Endometrial microvascular endothelial cells (primary cell): ENCODE measurements around the gene HPS4. TPM values are rescaled to one million over a fixed set of nuclear protein-coding genes. Genes with fewer than 3 reads are reported as not detected.
"Not testable (repeated sequence)": the region's sequence is repeated elsewhere in the genome, so short reads cannot be mapped to it uniquely, and the experiment has no call there.

ENCODE experiments used
- in situ Hi-C: cut with HindIII; loops from 2 replicates; pipeline ENCODE4 v1.10.0; 2017; ENCODE audit warnings: low sequenced_read_pairs, low pct_unique_long_range_greater_than_20kb; ENCODE audit errors: inconsistent ontology term
- total RNA-seq: library from RNA; depleted of rRNA; stranded (reverse); fragments of >200 nt; gene quantifications from one replicate; pipeline ENCODE4 v1.2.3, GENCODE V29; 2015; ENCODE audit errors: inconsistent ontology term

HPS4 gene
- total RNA-seq, 1 donor from 2014 or later = 21.5 TPM

DNA sequence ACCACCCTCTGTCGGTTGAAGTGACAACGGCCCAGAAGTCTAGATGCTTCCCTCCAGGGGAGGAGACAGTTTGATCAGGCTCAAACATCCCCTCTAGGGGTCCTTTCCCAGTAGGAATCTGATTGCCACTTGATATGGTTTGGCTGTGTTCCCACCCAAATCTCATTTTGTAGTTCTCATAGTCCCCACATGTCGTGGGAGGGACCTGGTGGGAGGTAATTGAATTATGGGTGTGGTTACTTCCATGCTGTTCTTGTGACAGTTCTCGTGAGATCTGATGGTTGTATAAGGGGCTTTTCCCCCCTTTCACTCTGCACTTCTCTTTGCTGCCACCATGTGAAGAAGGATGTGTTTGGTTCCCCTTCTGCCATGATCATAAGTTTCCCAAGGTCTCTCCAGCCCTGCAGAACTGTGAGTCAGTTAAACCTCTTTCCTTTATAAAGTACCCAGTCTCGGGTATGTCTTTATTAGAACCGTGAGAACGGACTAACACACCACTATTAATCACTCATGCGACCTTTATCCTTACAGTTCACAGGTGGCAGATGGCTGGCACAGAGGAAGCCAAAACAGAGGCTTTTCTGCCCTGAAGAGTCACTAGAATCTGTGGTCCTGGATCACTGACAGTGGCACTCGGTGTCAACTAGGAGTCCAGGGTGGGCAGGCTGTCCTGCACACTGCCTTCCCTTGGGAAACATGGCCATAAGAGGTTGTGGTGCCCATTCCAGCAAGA, 33.0 kb downstream of the HPS4 start:
- in situ Hi-C loops = no loop called here

DNA sequence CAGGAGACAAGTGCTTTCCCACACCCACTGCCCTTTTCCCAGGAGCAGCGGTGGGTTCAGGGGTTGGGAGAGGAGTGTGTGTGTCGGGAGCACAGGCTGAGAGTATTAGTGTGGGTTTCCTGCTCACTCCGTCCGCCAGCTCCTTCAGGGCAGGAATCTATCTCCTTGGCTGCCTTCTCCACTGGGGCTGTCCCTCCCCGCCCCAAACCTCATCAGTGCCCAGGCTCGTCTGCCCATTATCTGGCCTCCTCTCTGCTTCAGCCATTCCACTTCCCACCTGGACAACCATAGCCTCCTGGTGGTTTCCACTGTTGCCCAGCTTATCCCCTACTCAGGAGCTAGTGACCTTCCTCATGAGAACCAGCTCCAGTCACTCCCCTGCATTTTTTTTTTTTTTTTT, 34.6 kb downstream of the HPS4 start:
- in situ Hi-C loops = no loop called here

DNA sequence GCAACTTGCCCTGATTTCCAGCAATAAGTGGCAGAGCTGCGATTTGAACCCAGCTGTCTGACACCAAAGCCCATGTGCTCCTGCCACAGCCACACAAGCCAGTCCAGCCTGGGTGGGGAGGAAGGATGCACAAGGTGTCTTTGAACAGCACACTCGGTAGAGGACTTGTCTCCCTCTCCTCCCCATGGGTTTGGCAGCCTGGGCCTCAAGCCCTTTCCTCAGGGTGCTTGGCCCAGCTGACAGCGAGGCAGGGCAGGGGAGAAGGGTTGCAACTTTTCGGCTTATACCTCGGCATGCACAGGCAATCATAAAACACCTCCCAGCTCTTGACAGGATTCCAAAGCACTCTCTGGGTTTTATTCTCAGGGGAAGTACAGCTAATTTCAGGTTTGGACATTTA, 35.2 kb downstream of the HPS4 start:
- in situ Hi-C loops = no loop called here

DNA sequence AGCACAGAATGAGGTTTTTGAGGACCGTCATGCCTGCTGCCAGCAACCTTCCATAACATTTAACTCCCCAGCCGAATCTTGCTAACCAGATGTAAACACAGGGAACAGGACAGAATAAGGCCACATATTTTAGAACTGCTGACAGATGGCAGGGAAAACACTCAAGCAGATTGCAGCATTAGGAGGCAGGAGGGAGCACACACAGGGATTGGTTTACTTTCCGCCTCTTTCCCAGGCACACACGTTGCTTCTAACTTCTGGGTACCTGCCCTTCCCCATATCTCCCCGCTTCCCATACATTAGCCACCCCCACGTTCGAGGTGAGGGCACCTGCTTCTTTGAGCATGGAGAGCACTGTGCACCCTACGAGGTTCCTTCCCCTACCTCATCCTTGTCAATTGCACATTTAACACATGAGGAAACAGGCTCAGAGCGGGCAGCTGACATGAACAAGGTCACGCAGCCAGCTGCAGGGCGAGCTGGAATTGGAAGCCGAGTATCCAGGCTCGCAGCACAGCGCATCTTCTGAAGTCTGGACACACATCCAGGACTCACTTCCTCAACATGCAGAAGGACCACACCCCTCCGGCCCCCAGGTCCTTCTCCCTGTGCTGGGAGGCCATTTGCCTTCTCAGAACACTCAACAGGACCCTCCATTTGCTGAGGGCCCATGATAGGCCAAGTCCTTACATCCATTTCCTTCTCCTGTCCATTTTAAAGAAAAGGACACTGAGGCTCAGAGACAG, 35.8 kb downstream of the HPS4 start:
- in situ Hi-C loops = no loop called here

DNA sequence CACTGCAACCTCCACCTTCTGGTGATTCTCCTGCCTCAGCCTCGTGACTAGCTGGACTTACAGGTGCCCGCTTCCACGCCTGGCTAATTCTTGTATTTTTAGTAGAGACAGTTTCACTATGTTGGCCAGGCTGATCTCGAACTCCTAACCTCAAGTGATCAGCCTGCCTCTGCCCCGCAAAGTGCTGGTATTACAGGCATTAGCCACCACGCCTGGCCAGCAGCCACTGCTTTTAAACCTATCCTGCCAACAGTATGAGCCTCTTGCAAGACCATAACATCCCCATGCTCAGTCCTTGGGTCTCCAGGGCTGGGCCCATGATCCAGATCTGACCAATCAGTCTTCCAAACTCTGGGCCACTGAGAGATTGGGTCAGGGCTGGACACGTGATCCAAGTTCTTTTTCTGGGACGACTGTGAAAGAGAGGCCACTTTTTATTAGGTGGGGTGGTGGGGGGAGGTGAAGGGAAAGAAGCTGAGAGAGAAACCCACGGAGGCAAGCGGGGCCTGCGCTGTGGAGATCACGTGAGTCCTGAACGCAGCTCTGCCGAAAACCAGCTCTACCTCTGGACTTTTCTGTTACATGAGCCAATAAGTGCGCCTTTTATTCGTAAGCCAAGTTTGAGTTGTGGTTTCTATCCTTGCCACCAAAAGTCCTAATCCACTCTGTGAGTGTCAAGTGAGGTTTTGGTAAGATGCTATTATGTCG, 36.6 kb downstream of the HPS4 start:
- in situ Hi-C loops = no loop called here

DNA sequence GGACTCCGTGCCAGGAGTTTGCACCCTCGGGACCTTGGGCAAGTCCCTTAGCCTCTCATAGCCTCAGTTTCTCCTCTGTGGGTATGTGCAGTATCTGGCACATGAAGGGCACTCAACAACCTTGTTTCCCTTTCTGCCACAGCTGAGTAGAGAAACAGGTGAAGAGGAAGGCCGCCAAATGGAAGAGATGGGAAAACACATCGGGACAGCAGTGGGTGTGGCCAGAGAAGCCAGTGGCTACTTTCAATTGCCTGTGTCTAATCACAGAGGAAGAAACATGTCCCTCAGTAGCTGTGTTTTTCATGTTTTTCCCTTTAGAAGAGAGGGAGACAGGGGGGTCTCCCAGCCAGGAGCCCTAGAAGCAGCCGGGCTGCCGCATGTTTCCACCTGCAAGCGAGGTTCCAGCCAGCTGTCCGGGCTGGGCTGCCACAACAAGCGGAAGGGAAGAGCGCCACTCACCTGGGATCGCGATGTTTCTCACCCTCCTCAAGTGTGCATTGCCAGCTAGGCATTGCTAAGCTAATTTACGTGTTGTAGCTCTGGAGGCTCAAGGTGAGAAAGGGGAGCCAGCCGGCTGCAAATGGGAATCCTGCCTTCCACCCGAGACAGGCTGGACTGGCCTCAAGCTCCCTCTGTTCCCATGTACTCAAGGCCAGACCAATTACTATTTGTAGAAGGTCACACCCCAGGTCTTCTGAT, 37.9 kb downstream of the HPS4 start:
- in situ Hi-C loops = no loop called here

DNA sequence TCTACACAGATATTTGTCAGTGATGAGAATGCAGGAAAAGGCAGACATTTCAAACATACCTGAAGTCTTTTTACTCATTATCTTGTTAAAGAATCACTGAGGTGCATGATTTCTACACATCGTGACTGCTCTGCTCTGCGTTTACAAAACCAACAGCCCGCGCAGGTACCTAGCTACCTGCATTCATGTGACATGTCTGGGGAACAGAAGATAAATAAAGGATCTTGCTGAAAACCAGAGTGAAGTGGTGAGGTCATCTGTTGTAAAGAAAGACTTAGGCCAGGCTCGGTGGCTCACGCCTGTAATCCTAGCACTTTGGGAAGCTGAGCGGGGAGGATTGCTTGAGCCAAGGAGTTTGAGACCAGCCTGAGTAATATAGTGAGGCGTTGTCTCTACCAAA, 38.8 kb downstream of the HPS4 start:
- in situ Hi-C loops = no loop called here

DNA sequence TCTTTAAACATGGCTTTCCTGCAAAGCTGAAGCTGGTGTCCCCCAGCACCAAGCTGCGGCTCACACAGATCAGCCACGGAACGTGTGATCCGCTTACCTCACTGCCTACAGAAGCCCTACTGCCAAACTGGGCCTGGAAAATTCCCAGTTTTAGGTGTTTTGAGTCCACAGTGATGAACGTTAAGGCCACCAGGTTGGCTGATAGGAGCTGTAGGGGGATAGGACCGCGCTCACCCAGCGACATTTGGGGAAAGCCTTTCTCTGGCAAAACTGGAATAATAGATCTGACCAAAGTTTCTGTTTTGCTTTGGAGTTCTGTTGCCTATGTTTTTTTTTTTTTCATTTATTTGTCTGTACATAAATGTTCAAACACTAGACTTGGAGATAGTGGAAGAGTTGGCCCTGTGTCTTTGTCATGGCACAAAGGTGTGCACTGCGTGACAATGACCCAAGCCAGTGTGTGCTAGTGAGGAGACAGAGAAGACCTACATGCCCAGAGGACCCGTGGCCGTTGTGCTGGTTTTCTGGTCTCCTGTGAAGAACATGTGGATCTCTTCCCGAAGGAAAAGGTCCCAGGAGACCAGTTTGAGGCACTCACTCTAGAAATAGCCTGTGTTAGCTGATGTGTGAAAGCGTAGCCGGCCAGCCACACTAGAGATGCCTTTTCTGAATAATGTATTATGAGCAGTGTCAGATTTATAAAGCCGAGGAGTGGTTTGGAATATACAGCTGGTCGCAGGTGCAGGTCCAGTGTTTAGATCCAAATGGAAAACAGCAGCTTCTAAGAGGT, 39.5 kb downstream of the HPS4 start:
- in situ Hi-C loops = no loop called here

DNA sequence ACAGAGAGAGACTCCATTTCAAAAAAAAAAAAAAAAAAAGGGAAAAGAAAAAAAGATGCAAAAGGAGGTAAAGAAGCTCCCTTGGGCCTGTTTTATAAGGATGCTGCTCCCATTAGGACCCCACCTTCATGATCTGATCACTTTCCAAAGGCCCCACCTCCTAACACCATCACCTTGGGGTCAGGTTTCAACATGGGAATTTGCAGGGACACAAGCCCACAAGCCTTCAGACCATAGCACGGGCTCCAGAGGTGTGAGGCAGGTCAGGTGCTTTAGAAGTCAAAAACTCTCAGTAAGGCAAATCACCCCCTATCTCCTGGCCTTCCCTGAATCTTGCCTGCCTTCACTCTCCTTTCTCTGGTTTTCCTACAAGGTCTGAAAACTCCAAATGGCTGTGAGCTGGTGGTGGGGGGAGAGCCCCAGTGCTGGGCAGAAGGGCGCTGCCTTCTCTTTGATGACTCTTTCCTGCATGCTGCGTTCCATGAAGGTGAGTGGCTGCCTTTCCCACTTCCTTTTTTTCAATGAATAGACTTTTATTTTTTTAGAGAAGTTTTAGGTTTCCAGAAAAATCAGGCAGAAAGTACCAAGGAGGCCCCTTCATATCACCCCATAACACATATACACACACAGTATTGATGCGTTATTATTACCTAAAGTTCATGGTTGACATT, 41.4 kb downstream of the HPS4 start:
- in situ Hi-C loops = no loop called here

DNA sequence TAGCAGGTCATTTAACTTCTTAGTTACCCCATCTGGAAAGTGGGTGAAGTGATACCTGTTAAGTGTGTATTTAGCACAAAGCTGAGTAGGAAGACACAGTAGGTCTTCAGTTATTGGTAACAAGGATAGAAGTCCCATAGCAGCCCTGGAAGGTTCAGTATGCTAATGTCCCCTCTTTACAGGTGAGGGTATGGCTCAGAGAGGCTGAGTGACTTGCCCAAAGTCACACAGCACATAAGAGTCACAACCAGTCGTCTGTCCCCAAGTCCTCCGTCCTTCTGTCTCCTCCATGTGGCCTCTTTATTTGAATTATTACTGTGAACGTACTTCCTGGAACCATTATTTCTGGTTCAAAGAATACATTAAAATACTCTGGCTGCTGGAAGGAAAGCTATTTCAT, 44.0 kb downstream of the HPS4 start:
- in situ Hi-C loops = no loop called here

DNA sequence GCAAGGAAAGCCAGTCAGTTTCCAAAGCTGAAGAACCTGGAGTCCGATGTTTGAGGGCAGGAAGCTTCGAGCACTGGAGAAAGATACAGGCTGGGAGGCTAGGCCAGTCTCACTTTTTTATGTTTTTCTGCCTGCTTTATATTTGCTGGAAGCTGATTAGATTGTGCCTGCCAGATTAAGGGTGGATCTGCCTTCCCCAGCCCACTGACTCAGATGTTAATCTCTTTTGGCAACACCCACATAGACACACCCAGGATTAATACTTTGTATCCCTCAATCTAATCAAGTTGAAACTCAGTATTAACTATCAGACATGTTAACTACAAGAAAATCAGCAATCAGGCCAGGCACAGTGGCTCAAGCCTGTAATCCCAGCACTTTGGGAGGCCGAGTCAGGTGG, 44.8 kb downstream of the HPS4 start:
- in situ Hi-C loops = not testable (repeated sequence)

DNA sequence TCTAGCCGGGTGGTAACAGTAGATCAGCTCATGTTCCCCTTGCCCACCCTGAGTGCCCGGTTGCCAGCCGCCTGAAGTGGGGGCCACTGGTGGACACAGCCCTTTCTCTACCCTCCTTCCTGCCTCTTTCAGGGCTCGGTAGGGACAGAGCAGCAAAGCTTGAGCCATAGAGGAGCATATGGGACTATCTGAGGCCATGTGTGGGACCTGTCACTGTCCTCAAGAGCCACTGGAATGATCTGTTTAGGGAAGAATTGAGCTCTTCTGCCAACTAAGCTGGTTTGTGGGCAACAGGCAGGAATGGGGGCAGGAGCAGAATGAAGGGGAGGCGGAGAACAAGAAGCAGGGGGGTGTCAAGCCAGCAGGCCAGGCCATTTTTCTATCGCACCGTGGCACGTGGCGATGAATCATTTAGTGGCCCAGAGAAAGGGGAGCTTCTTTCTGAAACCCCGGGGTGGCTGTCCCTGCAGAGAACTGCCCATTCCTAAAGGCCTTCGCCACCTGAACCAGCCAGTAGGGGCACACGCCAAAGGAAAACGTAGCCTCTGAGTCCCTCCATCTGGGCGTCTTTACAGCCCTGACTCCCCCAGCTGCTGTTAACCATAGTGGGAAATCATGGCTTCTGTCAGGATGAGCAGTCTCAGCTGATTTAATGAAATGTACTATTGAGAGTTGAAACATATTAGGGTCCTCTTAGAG, 45.7 kb downstream of the HPS4 start:
- in situ Hi-C loops = no loop called here

DNA sequence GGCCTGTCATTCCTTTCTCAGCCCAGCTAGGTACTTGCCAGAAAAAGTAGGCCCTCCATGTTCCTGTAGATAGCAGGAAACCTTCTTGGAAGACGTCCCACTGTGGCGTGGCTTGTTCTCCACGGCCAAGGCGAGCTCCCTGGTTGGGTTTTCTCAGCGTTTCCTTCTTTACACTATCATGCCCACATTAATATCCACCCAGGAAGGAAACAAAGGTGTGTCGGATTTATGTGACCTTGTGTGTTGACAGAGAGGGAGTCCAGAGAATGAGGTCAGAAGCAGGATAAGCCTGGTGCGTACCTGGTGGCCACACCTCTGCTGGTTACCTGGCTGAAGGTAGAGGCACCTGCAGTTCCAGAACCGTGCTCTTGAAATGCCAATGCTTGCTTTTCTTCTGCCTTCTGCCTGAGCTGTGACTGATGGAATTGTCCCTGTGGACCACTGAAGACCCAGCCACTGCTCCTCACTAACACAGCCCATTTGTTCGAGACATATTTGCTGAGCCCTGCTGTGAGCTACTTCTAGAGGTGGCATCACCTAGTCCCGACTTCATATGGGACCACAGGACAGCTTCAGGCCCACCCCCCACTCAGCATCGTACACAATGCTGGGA, 46.6 kb downstream of the HPS4 start:
- in situ Hi-C loops = no loop called here

DNA sequence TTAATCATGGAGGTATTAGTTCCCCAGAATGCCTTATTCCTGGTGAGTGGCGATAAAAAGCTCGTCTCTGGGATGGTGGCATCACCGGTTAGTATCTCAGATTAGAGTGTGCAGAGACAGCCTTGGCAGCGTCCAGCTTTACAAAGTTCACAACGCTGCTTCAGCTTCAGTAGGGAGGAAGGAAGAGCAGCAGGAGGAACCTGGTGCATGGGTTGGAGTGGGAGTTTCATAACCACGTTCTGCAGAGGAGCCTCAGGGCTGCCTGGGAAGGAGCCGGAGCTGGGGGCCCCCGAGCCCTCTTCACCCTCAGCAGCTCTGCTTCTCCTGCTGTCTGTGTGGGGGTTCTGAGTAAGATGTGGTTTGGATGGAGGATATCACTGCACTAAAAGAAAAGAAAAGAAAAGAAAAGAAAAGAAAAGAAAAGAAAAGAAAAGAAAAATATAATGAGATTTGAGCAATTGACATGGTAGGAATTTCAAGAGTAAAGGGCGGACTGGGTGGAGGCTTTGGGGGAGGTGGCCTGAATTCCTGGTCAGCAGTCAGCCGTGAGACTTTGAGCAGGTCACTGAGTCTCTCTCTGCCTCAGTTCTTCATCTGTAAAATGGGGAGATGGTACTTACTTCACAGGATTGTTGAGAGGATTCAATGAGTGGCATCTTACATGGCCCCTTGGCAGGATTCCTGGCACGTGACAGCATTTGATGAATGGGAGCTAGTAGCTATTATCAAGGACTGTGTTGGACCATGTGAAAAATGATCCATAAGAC, 48.1 kb downstream of the HPS4 start:
- in situ Hi-C loops = no loop called here

DNA sequence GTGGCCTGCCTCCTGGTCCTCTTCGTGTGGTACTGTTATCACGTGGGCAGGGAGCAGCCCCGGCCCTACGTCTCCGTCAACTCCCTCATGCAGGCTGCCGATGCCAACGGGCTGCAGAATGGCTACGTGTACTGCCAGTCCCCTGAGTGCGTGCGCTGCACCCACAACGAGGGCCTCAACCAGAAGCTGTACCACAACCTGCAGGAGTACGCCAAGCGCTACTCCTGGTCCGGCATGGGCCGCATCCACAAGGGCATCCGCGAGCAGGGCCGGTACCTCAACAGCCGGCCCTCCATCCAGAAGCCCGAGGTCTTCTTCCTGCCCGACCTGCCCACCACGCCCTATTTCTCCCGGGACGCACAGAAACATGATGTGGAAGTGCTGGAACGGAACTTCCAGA, 49.8 kb downstream of the HPS4 start:
- in situ Hi-C loops = no loop called here

DNA sequence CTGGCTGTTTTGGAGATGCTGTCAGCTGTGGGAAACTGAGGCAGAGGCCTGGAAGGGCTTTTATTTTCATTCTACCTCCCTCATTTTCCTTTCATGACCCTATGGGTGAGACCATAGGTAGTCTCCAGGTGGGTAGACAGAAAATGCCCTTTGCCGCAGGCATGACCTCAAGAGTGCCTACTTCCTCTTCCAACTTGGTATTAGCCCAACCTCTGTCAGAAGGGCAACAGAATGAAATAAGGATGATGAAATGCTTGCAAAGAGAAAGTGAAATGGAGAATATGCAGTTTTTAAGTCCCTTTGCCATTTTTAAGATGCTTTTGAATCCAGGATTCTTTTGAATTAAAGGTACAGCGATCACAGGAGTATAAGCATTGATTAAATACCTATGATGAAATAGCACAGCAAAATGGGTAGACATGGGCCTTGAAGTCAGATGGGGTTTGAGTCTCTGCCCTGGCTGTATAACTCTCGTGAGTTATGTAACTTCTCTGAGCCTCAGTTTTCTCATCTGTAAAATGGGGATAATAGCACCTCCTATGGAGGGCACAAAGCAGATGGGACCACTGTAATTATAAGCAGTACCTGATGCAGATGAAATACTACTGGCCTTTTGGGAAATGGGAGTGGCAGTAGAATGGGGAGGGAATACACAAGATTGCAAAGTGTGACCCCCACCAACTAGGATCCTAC, 50.8 kb downstream of the HPS4 start:
- in situ Hi-C loops = no loop called here
